T-helper 2 cell treated with Interferon-gamma antibody and Interleukin-4, amounts not matched to agents 100 ng/mL and 5 ng/mL, for 36 hours (primary cell): ENCODE results near the gene COL4A2. TPM values are rescaled to one million over a fixed set of nuclear protein-coding genes. Genes with fewer than 3 reads are reported as not detected.

ENCODE experiments used
- intact Hi-C: fragments of 100-400 bp; cut with micrococcal nuclease; formaldehyde crosslinking; loops from one replicate; pipeline ENCODE4 v1.15.1; 2023
- total RNA-seq: library from RNA; stranded (reverse); gene quantifications from 2 replicates; pipeline ENCODE4 v1.2.3, GENCODE V29; 2022

COL4A2 gene
- total RNA-seq, 1 donor from 2014 or later: not detected

GRCh38 chr13:110289661-110290060, 17.4 kb upstream of the COL4A2 start:
- intact Hi-C loops: no loop called here

GRCh38 chr13:110290153-110290552, 16.9 kb upstream of the COL4A2 start:
- intact Hi-C loops: no loop called here

DNA sequence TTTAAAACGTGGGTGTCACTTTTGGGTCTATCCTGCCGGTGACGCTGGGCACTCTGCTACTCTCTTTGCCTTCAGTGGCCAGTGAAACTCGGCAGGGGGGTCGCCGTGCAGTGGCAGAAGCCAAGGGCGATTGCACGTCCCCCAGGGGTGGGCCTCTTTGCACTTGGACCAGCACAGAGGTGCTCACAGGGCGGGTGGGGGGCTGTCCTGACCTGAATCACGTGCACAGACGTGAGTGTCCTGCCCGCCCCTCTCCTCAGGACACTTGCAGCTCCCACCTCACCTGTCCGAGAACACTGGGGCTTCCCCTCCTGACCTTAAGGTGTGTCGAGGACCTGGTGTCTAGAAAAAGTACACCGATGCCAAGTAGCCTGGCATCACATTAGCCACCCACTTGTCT, 16.3 kb upstream of the COL4A2 start:
- intact Hi-C loops: no loop called here

DNA sequence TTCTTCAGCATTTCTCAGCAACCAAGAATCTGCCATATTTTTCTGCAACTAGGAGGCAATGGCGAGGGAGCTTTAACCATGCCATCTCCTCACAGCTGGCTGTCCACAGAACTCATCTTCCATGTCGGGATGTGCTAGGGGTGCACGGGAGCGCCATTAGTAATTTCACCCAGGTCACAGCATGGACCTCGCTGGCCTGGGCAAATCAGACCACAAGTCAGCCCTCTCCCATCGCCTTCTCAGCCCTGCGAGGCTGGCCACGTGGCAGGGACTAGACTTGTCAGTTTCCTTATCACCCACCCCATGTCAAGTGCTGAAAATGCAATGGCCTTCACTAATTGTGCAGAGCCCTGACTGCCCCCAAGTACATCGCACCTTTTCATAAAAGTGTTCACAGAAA, 15.8 kb upstream of the COL4A2 start:
- intact Hi-C loops: no loop called here

DNA sequence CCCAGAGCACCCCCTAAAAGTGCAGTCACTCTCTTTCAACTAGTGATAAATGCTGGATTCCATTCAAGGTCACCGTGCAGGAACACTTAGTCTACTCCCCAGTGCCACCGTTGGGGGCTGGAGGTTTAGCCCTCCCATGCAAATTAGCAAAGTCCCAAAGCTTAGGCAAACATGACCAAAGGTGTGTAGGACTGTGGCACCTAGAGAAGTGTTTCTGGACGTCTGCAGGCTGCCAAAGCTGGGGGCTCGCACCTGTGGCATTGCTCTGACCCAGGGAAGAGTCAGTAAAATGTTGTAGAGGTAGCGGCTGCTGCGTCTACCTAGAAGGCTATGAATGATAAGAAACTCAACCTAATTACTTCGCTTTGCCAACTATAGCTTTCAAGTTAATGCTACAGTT, 14.0 kb upstream of the COL4A2 start:
- intact Hi-C loops: no loop called here

DNA sequence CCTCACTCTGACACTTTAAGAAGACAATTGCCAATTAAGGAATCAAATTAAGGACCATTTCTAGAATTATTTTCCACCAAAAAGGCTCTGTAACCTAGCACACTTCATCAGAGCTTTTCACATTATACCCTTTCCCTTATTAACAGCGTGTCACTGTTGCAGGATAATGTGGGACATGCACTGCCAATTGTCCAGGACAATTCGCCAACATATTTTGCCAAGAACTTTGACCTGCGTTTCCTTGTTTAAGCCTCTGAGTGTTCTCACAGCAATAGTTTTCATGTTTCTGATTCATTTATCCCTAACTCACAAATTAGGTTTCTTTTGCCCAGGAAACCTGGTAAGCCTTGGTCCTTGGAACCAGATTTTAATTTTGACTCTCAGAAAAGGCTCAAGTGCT, 13.4 kb upstream of the COL4A2 start:
- intact Hi-C loops: no loop called here

GRCh38 chr13:110294146-110294545, 12.9 kb upstream of the COL4A2 start:
- intact Hi-C loops: no loop called here

DNA sequence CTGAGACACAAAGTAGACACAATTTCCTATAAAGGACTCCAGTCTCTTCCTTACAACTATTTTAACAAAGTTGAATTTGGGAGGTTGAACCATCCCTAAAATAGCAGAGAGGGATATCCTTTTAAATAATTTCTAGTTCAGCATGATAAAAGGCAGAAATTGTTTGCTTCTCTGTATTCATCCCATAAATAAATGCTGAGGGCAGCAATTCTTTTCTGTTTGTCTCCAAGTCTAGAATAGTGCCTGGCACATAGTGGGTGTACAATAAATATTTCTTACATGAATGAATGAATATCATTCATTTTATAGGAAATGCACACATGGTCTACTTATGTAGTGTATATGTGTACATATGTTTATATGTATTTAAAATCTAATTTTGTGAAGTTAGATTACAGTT, 12.5 kb upstream of the COL4A2 start:
- intact Hi-C loops: no loop called here

DNA sequence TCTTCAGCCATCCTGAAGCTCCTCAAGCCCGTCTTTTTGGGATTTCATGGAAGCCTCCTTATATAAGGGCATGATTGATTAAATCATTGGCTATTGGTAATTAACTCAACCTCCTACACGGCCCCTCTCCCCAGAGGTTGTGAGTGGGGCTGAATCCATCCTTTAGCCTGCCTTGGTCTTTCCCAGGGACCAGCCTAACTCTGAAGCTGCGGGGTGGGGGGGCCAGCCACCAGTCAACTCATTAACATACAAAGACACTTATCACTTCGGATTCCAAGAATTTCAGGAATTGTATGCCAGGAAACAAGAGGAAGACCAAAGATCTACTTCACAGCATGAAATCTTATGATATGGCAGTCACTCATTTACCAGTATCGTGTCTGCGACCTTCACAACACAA, 10.1 kb upstream of the COL4A2 start:
- intact Hi-C loops: no loop called here

DNA sequence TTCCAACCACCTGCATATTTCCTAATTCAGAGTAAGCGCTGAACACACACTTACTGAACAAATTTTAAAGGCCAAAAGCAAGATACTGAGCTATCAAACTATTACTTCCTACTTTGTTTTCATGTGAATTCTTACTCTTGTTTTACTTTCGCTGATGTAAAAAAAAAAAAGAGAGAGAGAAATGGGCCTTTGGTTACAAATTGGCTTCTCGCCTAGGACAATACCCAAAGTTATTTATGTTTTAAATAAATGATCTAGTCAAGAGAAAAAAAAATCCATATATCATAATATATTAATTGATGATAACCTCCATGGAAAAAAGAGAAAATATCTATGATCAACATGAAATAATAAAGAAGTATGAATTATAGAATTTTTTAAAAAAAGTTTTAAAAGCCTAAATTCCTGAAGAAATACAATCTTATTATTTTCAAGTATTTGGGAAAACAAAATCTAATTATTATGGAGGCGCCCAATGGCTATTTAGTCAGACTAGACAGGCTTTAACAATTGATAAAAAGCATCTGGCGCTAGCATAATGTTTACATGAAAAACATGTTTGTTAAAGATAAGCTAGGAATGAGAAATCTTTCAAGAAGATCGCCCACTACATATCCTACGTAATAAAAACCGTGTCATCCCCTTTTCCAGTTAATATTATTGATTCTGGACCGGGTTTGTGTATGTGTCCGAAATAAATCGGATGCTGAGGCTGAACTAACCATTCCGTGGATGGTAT, 9.1 kb upstream of the COL4A2 start:
- intact Hi-C loops: no loop called here

DNA sequence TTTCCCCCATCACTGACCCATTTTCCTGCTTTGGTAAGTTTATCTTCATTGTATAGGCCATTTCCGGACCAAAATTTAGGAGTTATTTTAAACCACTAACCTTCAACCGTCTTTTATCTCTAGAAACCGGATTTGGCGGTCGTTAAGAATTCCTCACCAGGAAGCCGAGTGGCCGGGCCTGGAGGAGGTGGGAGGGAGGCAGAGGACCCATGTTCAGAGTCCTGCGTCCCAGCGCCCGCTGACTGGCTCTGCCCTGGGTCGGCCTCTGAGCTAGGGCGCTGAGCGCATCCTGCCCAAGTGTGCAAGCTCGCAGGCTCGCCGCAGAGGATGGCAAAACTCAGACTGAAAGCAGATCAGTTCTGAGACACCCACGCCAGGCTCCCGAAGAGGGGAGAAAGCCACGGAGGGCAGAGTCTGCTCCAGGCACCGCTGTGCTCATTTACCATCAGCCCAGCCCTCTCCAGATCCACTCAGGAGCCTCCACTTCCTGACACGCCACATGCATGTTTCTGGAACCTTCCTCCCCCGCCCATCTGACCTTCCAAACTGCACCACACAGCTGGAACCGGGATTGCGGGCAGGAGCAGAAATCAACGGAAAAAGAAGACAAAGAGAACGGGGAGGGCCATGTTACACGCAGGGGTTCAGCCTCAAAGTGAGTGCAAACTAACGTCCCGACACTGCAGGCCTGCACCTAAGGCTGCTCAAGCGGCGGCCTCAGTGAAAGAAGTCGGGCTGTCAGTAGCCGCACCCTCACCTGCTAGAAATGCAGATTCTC, 8.4 kb upstream of the COL4A2 start:
- intact Hi-C loops: no loop called here

- intact Hi-C loops: no loop called here
These were observed 7.7 kb upstream of the COL4A2 start for GRCh38 chr13:110299283-110299840.

GRCh38 chr13:110300090-110300815, 6.8 kb upstream of the COL4A2 start:
- intact Hi-C loops: no loop called here

DNA sequence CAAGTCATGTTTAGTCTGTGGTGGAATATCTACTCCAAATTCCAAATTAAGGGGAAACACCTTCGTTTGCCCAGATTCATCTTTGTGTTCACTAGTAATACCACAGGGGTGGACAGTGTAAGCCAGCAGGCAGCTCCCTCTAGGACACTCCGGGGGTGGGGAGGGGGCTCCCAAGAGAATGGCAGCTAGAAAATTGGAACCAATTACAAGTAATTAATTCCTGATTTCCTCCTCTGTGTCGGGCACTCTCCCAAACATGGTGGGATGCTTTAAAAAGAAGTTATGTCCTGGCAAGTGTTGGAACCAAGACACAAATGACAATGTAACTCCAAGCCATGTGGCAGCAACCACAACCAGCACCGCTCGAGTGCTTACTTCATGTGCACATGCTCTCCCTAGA, 6.0 kb upstream of the COL4A2 start:
- intact Hi-C loops: no loop called here

DNA sequence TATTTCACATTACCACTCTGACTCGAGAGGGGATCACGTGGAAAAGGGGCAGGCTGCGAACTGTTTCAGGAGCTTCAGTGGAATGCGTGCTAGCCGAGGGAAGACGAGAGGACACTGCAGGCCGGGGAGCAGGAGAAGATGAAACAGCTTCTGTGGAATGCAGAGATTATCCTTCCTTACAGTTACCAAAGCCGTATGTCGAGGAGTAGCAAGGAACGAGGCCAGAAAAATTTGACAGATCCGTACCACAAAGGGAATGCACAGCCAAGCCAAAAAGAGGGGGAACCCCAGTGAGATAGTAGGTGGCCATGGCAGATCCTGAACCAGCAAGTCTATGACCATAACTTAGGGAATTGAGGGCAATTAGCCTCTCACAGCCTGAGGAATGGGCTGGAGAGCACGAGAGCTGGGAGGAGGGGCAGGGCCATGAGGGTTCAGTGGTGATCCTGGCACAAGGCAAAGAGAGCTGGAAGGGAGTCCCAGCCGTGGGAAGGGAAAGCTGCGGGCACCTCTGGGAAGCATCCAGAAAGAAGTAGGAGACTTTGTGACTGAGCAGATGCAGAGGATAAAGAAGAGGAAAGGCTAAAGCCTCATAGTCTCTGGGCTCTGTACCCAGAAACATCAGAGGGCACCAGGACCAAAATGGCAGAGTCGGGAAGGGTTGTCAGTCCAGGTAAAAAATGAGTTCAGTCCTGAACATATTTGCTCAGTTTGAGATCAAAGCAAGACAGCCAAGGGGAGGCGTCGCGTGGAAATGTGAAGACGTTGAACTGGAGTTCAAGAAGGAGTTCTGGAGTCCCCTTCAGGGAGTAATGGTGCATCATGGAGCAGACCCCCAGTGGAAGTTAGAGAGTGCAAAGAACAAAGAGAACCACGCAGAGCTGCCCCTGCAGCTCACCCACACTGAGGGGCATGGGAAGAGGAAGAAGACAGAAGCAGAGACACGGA, 5.2 kb upstream of the COL4A2 start:
- intact Hi-C loops: no loop called here

DNA sequence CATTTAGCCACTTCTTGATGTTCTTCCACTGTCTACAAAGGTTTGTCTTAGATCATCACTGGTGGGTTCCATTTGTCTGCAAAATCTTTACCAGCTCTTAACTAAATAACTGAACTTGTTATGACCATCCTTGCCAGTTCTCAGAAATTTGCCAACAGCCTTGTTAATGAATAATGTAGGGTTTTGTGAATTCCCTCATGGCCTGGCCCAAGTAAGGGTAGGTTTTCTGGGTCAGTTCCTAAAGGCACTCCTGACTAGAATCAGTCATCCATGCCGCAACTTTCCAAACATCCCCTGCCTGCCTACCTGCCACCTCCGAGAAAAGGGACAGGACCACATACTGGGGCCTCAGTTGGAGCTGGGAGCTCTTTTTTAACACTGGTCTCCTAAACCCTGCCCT, 4.1 kb upstream of the COL4A2 start:
- intact Hi-C loops: no loop called here

DNA sequence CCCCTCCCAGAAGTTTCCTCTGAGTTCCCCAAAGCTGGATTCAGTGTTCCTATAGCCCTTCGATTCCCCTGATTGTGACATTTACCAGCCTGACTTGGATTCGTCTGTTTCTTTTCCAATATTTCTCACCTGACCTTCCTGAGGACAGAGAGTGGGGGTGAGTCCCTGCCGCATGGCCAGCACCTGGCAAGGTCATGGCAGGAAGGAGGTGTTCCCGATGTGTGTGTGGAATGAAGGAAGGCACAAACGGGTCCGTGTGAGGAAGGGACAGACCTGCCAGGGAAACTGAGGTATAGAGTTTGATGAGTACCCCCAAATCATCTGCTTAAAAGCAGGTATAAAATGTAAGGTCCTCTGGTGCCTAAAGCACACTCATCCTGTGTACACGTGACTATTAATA, 3.4 kb upstream of the COL4A2 start:
- intact Hi-C loops: no loop called here

DNA sequence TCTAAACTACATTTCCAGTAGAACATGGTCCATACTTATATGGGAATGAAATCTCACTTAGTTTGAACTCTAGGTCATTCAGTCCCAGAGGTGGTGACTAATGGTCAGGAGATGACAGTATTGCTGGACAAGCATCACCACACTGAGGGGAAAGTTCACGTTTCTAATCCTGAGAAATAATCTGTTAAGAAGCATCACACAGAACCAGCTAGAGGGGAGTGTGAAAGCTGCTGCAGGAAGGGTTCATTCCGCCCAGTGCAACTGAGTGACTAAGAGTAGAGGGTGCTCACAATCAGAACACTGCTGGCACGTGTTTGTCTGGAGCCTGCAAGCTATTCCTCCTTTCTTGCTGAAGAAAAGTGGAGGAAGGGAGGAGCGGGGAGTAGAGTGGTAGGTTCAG, 2.8 kb upstream of the COL4A2 start:
- intact Hi-C loops: no loop called here

DNA sequence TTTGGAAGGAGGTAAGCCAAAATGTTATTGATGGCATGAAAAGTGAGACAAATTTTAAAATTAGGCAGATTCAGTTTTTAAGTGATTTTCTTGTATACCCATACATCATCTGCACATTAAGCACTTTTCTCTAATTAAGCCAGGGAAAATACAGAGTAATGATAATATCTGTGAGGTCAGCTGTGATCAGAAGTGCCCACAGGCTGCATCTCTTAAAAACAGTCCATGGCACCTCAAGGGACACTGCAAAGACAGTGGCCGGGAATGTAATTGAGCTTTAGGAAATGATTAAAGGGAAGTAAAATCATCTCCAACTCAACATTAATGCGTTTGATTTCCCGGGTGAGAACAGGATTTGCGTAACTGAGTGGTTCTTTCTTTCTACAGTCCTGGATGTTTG, 2.1 kb upstream of the COL4A2 start:
- intact Hi-C loops: no loop called here

DNA sequence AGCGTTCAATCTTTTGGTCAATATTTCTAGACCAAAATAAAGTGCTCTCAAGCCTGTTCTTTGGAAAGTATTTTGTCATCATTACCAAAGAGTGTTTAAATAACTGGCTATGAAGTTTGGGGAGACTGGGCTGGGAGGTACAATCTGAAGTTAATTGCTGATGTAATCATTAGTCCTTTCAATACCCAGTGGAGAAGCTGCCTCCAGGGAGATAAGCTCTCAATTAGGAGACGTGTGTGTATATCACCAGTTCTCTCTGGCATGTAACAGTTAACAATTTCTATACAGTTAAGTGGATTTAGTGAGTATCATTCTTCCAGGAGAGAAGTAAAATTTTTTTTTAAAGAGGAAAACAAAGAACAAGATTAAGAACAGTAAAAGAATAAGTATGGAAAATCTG, 1.5 kb upstream of the COL4A2 start:
- intact Hi-C loops: no loop called here

GRCh38 chr13:110305949-110306339, 1.1 kb upstream of the COL4A2 start:
- intact Hi-C loops: no loop called here
